ENCODE results near the gene WDSUB1.

- TF ChIP-seq, protein P1, sequence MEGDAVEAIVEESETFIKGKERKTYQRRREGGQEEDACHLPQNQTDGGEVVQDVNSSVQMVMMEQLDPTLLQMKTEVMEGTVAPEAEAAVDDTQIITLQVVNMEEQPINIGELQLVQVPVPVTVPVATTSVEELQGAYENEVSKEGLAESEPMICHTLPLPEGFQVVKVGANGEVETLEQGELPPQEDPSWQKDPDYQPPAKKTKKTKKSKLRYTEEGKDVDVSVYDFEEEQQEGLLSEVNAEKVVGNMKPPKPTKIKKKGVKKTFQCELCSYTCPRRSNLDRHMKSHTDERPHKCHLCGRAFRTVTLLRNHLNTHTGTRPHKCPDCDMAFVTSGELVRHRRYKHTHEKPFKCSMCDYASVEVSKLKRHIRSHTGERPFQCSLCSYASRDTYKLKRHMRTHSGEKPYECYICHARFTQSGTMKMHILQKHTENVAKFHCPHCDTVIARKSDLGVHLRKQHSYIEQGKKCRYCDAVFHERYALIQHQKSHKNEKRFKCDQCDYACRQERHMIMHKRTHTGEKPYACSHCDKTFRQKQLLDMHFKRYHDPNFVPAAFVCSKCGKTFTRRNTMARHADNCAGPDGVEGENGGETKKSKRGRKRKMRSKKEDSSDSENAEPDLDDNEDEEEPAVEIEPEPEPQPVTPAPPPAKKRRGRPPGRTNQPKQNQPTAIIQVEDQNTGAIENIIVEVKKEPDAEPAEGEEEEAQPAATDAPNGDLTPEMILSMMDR (IDR thresholded peaks at IDR 0.05; ENCODE audit: low read depth, low read length), result no peak
- no peak for TF ChIP-seq POLR2A (IDR thresholded peaks at IDR 0.05; ENCODE audit: extremely low read depth, insufficient read length)
- TF ChIP-seq MAX (IDR thresholded peaks at IDR 0.05; ENCODE audit: low read depth, low read length), result peak; percentile 27; the same call in 1 of the 2 replicates
Observed at GRCh38 chr2:159249990-159250715, 36.4 kb downstream of the WDSUB1 start.
